HG03442 (cell line): ENCODE results near the gene NDUFB3.

ENCODE experiments used
- ATAC-seq: cut with Tn5 transposase; IDR thresholded peaks from one replicate; pipeline ENCODE4 v1.9.1; 2021; ENCODE audit warnings: mild to moderate bottlenecking, moderate library complexity; ENCODE audit not compliant: unreplicated experiment

NDUFB3 gene

DNA sequence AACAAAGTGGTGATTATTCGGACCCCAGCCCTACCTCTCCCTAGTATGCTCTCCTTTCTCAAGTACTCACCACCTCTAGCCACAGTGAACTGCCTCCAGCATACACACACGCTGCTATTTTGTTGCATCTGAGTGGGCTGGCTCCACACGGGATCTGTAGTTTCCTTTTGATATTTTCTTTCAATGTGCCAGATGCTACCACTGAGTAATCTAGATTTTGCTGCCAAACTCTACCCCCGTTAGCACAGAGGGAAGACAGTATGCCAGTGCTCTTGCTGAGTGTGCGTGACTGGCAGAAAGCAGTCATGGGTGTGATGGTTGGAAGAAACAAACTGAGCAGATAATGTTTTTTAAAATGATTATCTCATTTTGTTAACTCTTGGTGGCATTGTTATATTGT, 55.8 kb downstream of the NDUFB3 start:
- ATAC-seq, result no peak

DNA sequence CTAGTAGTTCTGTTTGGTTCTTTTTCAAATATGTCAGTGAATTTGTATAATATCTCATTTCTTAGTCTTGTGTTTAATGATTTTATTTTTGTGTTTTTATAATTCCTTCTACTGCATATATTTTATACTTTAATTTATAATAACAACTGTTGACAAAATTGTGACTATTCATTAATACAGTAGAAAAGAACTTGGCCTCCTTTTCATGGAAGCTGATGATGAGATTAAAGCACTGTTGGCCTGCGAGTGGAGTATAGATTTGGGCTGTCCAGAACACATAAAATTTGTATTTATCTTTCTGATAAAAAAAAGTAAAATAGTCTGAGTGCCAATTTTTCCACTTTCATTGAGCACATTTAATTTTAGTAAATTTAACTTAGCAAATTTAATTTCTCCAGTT, 56.2 kb downstream of the NDUFB3 start:
- no peak for ATAC-seq

DNA sequence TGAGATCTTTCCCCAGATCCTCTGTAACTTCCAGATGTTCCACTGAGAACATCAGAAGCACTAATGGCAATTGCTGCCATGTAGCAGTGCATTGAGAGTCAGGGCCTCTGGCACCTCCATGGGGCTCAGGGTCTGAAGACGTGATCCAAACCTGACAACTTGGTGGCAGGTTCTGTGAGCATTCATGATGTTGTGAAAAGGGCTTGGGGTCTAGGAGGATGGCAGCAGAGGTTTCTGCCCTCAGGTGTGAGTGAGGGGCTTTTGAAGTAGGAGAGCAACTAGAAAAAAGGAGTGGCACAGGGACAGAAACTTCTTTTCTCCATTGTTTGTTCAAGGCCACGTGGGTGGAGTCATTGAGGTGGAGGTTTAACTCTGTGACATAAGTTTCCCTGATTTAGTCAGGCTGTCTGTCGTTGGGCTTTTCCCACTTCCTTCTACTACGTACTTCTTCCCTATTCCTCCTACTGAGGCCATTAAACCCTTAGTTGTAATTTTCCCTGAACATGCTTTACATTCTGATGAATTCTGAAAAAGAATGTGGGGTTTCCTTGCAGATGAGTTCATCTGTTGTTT, 57.2 kb downstream of the NDUFB3 start:
- no peak for ATAC-seq

DNA sequence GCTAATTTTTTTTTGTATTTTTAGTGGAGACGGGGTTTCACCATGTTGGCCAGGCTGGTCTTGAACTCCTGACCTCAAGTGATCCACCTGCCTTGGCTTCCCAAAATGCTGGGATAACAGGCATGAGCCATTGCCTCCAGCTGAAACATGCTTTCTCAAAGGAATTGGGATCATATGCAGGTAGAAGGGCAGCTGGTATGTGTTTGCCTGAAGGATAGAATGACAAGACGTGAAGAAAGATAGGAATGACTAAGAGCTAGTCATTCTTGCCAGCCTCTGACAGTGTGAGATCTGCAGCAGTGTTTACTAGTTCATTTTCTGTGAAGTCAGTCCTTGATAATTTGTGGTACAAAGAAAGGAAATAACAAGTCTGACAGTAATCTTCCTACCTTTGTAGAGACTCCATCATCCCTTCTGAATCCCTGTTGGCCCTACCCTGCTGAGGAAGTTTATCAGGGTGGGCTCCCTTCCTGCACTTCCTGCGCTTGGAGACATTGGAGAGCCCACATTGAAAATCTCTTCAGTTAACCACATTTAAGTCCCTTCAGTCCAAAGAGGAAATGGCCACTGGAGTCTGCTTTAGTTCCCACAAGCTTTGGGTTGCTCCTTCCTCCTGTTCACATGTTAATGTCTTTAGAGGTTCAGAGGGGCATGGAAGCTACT, 58.9 kb downstream of the NDUFB3 start:
- no peak for ATAC-seq

DNA sequence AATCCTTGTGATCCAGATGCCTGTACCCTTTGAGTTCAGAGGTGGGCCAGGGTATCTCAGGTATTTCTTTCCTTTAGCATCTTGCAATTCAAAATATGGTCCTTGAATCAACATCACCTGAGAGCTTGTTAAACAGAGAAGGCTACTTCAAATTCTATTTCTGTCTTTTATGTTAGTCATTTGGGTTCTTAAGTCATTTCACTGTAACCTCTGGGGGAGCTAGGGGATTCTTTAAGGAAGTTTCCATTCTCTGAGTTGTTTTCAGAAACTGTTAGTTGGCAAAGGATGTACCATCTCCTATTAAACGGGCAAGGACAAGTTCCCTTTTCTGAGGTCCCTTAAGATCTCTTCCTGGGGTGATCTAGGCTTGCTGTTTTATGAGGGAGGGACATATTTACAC, 60.7 kb downstream of the NDUFB3 start:
- ATAC-seq, result peak; percentile 43
